GM18502 (cell line): ENCODE results near the gene CREB3L2.
"Not testable (repeated sequence)": the region's sequence is repeated elsewhere in the genome, so short reads cannot be mapped to it uniquely, and the experiment has no call there.

Experiments used
- ATAC-seq: cut with Tn5 transposase; IDR thresholded peaks from one replicate; pipeline ENCODE4 v1.9.1; 2021; ENCODE audit warnings: mild to moderate bottlenecking; ENCODE audit not compliant: unreplicated experiment, poor library complexity

The CREB3L2 gene

DNA sequence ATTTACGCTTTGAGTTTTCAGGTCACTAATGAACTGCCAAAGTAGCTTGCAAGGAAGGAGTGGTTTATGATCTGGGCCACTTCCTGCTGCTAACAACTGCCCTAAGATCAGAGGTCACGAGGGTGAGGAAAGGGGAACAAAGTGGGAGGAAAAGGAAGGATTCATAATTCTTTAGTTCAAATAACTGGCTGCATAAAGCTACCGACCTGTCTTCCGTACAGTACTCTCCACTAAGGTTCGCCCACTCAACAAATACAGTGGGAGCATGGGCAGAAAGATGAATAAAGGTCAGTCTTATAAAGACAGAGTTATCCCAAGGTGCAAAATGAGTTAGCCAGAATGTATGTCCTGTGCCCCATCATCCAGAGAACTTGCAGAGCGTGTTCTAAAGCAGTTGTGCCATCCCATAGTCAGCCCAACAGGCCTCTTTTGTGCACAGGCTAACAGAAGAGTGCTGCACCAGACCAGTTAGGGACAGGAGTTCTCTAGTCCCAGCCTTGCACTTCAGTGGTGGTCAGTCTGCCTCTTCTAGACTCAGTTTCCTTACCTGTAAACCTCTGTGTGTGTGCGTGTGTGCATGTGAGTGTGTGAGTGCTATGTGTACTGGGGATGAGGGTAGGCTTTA is 65.9 kb downstream of the CREB3L2 start:
- ATAC-seq, result peak; percentile 43

- ATAC-seq, result peak; percentile 91
Observed at GRCh38 chr7:137934941-137935883, 66.7 kb downstream of the CREB3L2 start.

GRCh38 chr7:137934176-137934826 is 67.6 kb downstream of the CREB3L2 start:
- ATAC-seq, result no peak

GRCh38 chr7:137933270-137934017 is 68.4 kb downstream of the CREB3L2 start:
- no peak for ATAC-seq

GRCh38 chr7:137932881-137933269 is 69.0 kb downstream of the CREB3L2 start:
- ATAC-seq, result no peak

DNA sequence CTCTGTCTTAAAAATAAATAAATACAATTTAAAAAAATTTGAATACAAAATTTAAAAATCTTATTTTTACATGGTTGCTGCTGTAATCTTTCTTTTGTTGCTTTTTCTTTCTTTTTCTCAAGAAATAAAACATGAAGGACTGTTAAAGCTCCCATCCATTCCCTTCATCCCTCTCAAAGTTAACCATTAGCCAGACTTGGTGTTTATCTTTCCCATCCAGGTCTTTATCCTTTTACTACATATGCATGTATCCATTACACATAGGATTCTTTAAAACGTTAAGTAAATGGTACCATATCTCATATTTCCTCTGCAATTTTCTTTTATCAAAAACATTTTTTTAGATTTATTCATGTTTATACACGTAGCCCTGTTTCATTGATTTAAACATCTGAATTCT is 70.1 kb downstream of the CREB3L2 start:
- no peak for ATAC-seq

DNA sequence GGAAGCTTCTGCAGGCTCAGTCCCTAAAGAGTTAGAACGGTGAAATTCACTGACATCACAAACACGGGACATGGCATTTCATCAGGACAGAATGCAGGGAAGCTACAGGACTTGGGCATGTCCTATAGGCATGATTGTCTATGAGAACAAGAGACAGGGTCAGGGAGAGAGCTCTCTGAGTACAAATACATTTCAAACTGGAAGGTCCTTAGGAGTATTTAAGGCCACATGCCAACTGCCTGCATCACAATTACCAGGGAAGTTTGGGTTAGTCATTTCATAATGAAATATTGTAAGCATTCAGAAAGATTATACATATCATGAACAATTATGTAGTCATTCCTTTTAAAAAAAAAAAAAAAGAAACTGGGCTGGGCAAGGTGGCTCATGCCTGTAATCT is 71.3 kb downstream of the CREB3L2 start:
- ATAC-seq, result no peak

GRCh38 chr7:137928626-137929025 is 73.3 kb downstream of the CREB3L2 start:
- no peak for ATAC-seq

DNA sequence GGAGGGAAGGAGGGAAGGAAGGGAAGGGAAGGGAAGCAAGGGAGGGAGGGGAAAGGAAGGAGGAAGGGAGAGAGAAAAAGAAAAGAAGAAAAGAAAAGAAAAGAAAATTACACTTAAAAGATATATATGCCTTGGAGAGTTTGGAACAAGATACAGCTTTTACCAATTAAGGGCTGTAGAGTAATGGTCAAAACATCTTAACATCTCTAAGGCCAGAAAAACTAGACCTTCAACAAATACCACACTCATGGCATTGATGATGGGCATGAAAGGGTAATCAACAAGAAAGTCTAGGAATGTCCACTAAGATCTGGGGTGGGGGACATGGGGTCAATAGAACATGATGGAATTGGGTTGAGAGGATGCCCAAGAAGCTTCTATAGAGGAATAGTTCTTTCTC is 74.5 kb downstream of the CREB3L2 start:
- ATAC-seq, result no peak

DNA sequence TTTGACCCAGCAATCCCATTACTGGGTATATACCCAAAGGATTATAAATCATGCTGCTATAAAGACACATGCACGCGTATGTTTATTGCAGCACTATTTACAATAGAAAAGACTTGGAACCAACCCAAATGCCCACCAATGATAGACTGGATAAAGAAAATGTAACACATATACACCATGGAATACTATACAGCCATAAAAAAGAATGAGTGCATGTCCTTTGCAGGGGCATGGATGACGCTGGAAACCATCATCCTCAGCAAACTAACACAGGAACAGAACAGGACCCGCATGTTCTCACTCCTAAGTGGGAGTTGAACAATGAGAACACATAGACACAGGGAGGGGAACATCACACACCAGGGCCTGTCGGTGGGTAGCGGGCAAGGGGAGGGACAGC is 75.7 kb downstream of the CREB3L2 start:
- ATAC-seq, result not testable (repeated sequence)

GRCh38 chr7:137925754-137926153 is 76.1 kb downstream of the CREB3L2 start:
- no peak for ATAC-seq

- ATAC-seq, result no peak
Observed at GRCh38 chr7:137925091-137925490, 76.8 kb downstream of the CREB3L2 start.

- ATAC-seq, result no peak
Observed at GRCh38 chr7:137923380-137923779, 78.5 kb downstream of the CREB3L2 start.

GRCh38 chr7:137920637-137921399 is 81.1 kb downstream of the CREB3L2 start:
- no peak for ATAC-seq

GRCh38 chr7:137919987-137920386 is 81.9 kb downstream of the CREB3L2 start:
- no peak for ATAC-seq

- no peak for ATAC-seq
Observed at GRCh38 chr7:137916980-137917645, 84.8 kb downstream of the CREB3L2 start.

- ATAC-seq, result no peak
Observed at GRCh38 chr7:137916564-137916963, 85.3 kb downstream of the CREB3L2 start.

DNA sequence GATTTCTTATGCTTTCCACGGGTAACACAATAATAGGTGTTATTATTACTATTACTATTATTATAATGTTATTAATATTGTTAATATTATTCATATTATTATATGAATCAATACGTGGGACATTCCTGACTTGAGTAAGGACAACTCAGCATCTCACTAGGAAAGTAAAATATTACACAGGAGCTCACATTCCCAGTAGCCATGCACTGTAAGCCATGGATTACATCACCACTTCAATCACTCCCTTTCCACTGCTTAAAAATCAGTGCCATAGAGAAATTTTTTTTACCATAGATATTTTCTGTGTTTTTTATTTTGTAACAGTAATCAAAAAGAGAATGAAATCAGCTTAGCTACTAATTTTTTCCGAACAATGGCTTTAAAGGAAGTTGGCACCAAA is 86.6 kb downstream of the CREB3L2 start:
- no peak for ATAC-seq

DNA sequence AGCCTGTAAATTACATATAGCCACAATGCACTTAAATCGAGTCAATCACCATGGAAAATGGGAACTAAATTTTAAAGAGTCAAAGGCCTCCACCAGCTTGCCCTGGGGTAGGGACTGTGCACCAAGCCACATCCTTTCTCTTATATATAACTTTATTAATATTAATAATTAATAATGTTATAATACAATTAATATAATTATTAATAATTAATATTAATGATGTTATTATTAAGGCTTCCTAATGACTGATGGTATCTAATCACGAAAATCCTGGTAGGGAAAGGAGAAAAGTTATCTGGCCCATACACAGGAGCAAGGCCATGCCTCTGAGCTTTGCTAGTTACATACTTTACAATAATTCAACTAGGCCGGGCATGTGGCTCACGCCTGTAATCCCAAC is 87.9 kb downstream of the CREB3L2 start:
- ATAC-seq, result no peak
